ENCODE data around the gene APCDD1L. TPM values are rescaled to one million over a fixed set of nuclear protein-coding genes. Genes with fewer than 3 reads are reported as not detected.
"Not testable (repeated sequence)": the region's sequence is repeated elsewhere in the genome, so short reads cannot be mapped to it uniquely, and the experiment has no call there.

APCDD1L gene
- total RNA-seq, 1 donor from 2014 or later: not detected

GRCh38 chr20:58545565-58546415 lies 30.6 kb upstream of the APCDD1L start:
- intact Hi-C loops (cut with micrococcal nuclease): no loop called here

GRCh38 chr20:58544891-58545290 lies 29.7 kb upstream of the APCDD1L start:
- intact Hi-C loops (cut with micrococcal nuclease): no loop called here

GRCh38 chr20:58544286-58544685 lies 29.1 kb upstream of the APCDD1L start:
- intact Hi-C loops (cut with micrococcal nuclease): no loop called here

- intact Hi-C loops (cut with micrococcal nuclease): no loop called here
Measured at GRCh38 chr20:58543274-58543673, 28.1 kb upstream of the APCDD1L start.

- intact Hi-C loops (cut with micrococcal nuclease): no loop called here
Measured at GRCh38 chr20:58542411-58543095, 27.4 kb upstream of the APCDD1L start.

- intact Hi-C loops (cut with micrococcal nuclease): not testable (repeated sequence)
Measured at GRCh38 chr20:58542034-58542410, 26.8 kb upstream of the APCDD1L start.

GRCh38 chr20:58538752-58539151 lies 23.6 kb upstream of the APCDD1L start:
- intact Hi-C loops (cut with micrococcal nuclease): no loop called here

- intact Hi-C loops (cut with micrococcal nuclease): no loop called here
Measured at GRCh38 chr20:58537831-58538230, 22.6 kb upstream of the APCDD1L start.

- intact Hi-C loops (cut with micrococcal nuclease): no loop called here
Measured at GRCh38 chr20:58536289-58536688, 21.1 kb upstream of the APCDD1L start.

GRCh38 chr20:58531657-58532056 lies 16.5 kb upstream of the APCDD1L start:
- intact Hi-C loops (cut with micrococcal nuclease): no loop called here

GRCh38 chr20:58531063-58531462 lies 15.9 kb upstream of the APCDD1L start:
- intact Hi-C loops (cut with micrococcal nuclease): no loop called here

GRCh38 chr20:58528412-58528811 lies 13.2 kb upstream of the APCDD1L start:
- intact Hi-C loops (cut with micrococcal nuclease): no loop called here

- intact Hi-C loops (cut with micrococcal nuclease): no loop called here
Measured at GRCh38 chr20:58526411-58526810, 11.2 kb upstream of the APCDD1L start.

- intact Hi-C loops (cut with micrococcal nuclease): no loop called here
Measured at GRCh38 chr20:58524814-58525213, 9.6 kb upstream of the APCDD1L start.

GRCh38 chr20:58523971-58524315 lies 8.7 kb upstream of the APCDD1L start:
- intact Hi-C loops (cut with micrococcal nuclease): no loop called here

GRCh38 chr20:58523072-58523970 lies 8.1 kb upstream of the APCDD1L start:
- intact Hi-C loops (cut with micrococcal nuclease): no loop called here

- intact Hi-C loops (cut with micrococcal nuclease): no loop called here
Measured at GRCh38 chr20:58522666-58523065, 7.5 kb upstream of the APCDD1L start.

- intact Hi-C loops (cut with micrococcal nuclease): no loop called here
Measured at GRCh38 chr20:58521763-58522162, 6.6 kb upstream of the APCDD1L start.

GRCh38 chr20:58519940-58520712 lies 4.9 kb upstream of the APCDD1L start:
- intact Hi-C loops (cut with micrococcal nuclease): no loop called here

GRCh38 chr20:58518896-58519593 lies 3.8 kb upstream of the APCDD1L start:
- intact Hi-C loops (cut with micrococcal nuclease): no loop called here
